GM12873 (cell line): Measurements from ENCODE around the gene TTBK2.

ENCODE experiments used
- TF ChIP-seq, protein P1 (sequence below): IDR thresholded peaks from 2 replicates; pipeline ENCODE4 v1.5.1; 2012; ENCODE audit warnings: low read depth, mild to moderate bottlenecking, moderate library complexity, low read length, control low read depth; ENCODE audit not compliant: insufficient read depth; ENCODE audit errors: missing control alignments

Gene TTBK2

DNA sequence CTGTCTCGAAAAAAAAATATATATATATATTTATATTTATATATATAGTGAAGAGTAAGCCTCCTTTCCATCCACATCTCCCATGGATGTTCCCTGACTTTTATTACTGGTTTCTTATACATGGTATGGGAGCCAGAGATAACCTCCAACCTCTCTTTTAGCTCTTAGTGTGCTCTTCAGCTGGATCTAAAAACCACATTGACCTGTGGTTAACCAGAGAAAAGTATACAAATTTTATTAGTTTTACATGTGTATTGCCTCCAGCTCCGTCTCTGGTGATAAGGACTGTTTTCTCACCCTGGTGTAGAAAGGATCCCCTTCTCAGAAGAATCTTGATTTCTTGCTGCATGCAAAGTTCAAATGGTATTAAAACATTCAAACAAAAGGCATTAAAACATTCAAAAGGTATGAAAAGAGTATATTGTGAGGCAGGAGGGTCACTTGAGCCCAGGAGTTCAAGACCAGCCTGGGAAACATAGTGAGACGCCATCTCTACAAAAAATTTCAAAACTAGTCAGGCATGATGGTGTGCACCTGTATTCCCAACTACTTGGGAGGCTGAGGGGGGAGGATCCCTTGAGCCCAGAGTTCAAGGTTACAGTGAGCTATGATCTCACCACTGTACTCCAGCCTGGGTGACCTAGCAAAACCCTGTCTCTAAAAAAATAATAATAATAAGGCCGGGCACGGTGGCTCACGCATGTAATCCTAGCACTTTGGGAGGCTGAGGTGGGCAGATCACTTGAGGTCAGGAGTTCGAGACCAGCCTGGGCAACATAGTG is 13.5 kb upstream of the TTBK2 start:
- TF ChIP-seq, protein P1, sequence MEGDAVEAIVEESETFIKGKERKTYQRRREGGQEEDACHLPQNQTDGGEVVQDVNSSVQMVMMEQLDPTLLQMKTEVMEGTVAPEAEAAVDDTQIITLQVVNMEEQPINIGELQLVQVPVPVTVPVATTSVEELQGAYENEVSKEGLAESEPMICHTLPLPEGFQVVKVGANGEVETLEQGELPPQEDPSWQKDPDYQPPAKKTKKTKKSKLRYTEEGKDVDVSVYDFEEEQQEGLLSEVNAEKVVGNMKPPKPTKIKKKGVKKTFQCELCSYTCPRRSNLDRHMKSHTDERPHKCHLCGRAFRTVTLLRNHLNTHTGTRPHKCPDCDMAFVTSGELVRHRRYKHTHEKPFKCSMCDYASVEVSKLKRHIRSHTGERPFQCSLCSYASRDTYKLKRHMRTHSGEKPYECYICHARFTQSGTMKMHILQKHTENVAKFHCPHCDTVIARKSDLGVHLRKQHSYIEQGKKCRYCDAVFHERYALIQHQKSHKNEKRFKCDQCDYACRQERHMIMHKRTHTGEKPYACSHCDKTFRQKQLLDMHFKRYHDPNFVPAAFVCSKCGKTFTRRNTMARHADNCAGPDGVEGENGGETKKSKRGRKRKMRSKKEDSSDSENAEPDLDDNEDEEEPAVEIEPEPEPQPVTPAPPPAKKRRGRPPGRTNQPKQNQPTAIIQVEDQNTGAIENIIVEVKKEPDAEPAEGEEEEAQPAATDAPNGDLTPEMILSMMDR = no peak

DNA sequence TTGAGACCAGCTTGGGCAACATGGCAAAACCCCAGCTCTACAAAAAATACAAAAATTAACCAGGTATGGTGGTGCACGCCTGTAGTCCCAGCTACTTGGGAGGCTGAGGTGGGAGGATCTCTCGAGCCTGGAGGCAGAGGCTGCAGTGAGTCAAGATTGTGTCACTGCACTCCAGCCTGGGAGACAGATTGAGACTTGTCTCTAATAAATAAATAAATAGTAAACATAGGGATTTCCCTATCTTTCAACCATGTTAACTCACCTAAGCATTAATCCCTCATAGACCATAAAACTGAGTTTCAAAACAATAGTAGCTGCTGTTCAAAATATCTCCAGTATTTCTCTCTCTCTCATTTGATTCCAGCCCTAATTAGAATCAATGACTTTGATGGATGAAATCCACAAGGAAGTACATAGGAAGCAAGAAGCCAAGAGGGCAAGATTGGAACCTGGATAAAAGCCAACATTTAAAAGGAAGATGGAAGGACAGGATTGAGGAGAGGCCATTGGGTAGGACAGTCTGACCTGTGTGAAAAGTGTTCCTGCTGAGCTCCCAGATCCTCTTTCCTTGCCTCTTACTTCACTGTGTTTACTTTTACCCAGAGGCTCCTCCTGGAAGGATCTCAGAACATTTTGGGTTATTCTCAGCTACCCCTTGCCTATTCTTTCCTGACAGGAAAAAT is 12.4 kb upstream of the TTBK2 start:
- TF ChIP-seq, protein P1 = no peak

DNA sequence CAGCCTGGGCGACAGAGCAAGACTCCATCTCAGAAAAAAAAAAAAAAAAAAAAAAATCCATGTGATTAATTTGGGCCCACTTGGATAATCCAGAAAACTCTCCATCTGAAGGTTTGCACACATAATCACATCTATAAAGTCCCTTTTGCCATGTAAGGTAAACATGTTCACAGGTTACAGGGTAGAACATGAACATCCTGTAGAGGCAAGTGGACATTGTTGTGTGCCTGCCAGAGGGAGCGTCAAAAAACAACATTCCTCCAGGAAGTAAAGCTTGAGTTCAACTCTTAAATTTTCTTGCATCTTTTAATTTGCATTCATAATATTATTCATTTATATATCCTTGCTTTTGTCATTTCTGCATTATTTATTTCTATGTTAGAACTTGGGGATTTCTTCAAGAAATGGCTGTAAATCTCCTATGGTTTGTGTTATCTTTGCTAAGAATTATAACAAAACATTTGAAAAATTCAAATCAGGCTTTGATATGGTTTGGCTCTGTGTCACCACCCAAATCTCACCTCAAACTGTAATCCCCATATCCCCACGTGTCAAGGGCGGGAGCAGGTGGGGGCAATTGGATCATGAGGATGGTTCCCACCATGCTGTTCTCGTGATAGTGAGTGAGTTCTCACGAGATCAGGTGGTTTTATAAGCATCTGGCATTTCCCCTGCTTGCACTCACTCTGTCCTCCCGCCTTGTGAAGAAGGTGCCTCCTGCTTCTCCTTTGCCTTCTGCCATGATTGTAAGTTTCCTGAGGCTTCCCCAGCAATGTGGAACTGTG is 11.3 kb upstream of the TTBK2 start:
- TF ChIP-seq, protein P1 = no peak

DNA sequence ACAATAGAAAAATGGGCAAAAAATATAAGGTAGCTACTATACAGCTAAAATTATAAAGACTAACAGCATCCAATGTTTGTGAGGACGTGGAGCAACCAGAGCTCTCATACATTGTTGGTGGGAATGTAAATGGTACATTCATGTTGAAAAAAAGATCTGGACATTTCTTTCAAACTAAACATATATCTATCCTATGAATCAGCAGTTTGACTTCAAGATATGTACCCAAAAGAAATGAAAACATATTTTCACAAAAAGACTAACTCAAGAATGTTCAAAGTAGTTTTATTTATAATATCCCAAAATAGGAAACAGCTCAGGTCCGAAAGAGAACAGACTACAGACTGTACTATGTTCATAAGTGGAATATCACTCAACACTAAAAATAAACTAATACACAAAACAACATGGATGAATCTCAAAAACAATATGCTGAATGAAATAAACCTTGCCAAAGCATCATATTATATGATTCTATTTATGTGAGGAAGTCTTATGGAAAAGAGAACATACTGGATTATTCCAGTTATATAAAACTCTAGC is 8.8 kb upstream of the TTBK2 start:
- TF ChIP-seq, protein P1 = no peak

DNA sequence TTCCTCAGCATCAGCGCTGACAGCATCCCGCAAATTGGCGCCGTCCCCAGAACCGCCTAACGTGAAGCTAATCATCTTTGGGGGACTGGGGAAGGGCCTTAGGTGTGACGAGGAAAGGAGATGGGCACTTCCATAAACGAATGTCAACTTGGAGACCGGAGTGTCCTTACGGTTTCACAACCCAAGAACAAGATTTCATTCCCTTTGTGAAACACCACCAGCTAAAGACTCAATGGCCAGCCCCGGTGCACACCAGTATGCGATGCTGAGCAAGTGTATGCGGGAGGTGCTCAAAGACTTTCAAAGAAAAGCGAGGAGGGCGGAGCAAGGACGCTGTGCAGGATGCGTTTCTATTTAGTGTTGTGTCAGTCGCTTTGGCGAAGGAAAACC is 759 bp upstream of the TTBK2 start:
- TF ChIP-seq, protein P1 = no peak

DNA sequence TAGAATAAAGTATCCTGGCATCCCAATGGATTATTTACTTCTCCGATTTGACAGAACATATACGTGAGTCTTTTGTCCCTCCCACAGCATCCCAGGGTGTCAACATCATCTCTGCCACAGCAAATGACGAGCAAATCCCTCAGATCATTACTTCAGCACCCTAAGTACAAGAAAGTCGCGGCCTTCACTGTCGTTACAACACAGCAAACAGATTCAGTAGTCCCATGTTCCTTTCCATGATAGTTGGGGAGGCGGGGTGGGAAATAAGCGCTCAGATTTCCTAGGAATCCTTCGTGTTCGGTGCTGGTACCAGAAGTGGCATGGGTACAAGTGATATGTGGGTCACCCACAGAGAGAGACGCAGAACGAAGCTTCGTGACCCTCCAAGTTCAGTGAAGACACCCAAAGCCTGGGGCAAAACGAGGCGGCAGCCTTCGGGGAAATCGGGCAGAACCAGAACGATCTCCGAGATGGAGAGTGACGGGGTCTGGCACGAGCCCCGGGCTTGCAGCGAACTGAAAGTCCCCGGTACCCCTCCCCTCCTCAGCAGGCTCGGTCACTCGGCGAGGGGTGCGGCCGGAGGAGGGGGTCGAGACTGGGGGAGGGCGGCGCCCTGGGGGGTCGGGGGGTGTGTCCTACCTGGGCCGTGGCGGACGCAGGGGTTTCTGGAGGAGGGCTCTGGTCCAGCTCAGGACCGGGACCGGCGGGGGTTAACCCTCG is 619 bp downstream of the TTBK2 start:
- TF ChIP-seq, protein P1 = no peak
